NCI-H2196 treated with DMSO at 0.1 percent for 48 hours (cell line): ENCODE measurements around the gene RPS18.
A peak's percentile ranks its signal among the peaks of the same experiment; 100 is the strongest.

Experiments
- DNase-seq: peaks from one replicate; lab custom pipeline; 2025; ENCODE audit not compliant: unreplicated experiment; lab: John Stamatoyannopoulos, UW

RPS18 gene

GRCh38 chr6:33289784-33290315 is 18.0 kb downstream of the RPS18 start:
- no peak for DNase-seq

DNA sequence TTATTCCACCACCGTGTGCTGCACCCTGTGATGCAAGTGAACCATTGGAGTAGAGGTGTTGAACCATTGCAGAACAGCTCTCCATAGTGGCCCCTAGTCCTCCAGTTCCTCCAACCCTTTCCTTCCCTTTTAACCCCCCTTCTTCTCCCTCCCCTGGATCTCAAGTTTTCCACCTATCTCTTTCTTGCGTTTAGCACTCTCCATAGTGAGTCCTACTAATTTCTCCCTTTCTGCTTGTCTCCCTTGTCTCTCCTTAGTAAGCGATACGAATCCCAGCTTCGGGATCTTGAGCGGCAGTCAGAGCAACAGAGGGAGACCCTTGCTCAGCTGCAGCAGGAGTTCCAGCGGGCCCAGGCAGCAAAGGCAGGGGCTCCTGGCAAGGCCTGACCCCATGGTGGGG is 18.6 kb downstream of the RPS18 start:
- DNase-seq: no peak

DNA sequence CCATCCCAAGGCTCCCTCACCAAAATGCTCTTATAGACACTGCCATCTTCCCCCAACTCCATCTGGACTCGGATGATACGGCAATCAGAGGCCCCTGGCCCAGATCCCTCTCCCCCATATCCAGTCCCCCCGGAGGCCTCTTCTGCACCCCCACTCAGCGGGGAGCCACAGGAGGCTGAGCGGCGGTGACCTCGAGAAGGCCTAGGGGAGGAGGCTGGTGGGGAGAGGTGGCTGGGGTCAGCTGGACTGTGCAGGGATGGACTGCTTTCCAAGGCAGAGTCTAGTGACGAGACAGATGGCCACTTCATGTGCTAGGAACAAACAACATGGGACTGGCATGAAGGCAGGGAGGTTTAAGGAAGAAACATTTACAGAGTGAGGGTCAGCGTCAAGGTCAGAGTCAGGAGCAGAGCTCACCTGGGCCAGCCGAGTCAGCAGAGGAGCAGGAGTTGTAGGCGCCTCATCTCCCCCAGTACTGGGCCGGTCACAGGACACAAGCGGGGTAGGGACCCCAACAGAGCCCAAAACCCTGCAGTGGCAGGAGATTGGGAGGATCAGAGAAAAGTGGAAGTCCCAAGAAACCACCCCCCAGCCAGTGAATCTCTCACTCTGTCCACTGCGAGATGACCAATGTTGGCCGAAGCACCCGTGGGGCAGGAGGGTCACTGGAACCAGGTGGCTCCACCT is 21.3 kb downstream of the RPS18 start:
- no peak for DNase-seq

- DNase-seq: no peak
Observed at GRCh38 chr6:33294086-33294823, 22.4 kb downstream of the RPS18 start.

- DNase-seq: no peak
Observed at GRCh38 chr6:33295621-33296369, 23.9 kb downstream of the RPS18 start.

DNA sequence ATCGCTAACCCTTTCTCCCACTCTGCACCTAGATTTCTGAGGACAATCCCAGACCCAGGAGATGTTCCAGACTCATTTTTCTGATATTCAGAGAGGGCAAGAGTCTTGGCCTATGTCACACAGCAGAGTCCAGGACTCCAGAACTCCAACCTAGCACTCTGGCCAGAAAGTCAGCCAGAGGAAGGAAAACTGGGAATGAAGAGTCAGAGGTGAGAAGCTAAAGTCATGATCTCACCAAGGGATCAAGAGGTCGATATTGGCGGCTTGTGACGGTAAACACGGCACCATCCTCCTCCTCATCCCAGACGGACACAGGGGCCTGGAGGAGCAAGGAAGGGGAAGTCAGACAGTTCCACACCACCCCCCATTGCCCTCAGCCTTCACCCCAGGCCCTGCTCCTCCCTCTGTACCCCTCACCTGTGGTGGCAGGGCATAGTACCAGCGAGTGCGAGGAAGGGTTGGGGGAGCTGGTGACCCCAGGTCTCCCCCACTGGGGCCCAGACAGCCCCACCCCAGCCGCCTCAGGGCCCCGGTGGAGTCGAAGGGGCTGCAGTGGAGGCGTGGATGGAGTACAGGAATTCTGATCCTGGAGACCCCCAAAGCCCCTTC is 25.0 kb downstream of the RPS18 start:
- DNase-seq: no peak

DNA sequence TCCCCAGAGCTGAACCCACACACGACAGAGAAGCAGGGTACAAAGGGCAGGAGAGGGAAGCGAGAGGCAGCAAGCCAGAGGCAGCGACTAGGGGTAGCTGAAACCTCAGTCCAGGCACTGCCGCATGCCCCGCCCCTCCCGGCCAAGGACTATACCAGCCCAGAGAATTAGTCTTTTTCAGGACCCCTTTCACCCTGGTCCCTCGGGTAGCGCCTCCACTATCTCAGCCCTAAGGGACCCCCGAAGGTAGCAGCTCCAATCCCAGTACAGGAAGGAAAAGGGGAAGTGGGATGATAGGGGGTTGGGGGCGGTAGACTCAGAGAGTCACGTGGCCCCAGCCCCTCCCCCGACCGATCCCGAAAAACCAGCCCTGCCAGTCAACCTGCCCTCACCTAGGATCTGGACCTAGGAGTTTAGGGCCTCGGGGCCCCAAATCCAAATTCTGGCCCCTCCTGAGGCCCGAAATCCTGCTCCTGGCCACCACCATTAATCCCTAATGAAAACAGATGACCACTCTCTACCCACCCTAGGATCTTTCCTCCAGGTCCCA is 25.6 kb downstream of the RPS18 start:
- DNase-seq: no peak

DNA sequence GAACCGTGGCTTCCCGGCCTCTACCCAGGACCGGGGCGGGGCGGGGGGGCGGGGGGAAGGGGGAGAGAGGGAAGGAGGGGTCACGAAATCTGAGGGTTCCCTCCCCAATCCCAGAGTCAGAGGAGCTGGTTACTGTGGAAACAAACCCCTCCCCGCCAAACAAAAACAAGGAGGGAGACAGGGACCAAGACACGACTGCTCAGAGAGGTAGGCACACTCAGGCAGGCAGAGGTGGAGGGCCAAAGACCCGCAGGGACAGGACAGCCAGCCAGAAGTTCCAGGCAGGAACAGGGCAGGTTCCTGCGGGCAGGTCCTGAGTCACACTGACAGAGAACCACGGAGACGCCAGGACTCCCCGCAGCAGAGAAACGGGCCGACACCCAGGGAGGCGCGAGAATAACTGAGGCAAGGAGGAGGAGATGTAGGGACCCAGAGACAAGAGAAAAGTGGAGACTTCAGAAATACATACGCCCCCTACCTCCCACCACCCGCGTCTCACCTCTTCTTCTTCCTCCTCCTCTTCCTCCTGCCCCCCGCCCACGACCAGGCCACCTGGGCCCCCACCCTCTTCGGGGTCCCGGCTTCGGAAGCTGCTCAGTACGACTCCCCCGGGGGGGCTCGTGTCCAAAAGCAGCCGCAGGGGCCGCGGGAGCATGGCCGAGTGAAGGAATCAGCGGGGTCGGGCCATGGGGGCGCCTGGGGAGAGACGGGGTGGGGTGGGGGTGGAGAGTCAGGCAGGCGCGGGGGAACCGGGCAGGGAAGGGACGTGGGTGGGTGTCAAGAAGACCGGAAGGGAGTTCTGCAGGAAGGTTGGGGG is 26.3 kb downstream of the RPS18 start:
- peak; percentile 34 for DNase-seq

- DNase-seq: peak; percentile 46
Observed at GRCh38 chr6:33298773-33299236, 26.9 kb downstream of the RPS18 start, which contains the start of gene RGL2. TSS of gene RGL2 (minus strand) at chr6:33298942. CDS start at chr6:33298610, 332 bp downstream.

DNA sequence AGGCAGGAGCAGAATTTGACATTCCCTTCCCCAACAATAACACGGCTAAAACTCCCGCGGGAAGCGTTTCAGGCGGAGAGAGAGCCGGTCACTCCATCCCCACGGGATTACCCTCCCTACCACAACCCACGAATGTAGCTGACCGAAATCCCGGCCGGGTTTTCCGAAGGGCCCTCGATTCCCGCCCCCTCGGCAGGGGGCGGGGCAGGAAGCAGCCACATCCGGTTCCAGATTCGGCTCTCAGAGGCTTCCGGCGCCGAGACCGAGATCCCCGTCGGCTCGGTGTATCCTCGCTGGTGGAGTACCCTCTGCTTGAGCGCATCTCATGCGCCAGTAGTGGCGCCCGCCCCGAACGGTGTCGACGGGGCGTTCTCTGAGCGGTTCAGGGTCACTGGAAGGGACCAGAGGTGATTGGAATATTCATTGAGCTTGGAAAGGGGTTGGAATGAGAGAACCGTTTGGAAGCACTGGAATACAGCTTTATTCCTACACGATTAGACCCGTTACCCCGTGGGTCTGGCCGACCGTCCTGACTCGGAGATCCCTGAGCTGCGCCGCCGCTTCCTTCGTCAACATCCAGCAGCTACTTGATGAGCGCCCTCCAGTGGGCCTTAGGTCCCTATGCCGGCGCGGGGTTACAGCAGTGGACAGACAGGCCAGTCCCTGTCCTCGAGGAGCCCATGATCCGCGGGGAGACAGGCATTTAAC is 27.5 kb downstream of the RPS18 start:
- peak; percentile 73 for DNase-seq

- DNase-seq: no peak
Observed at GRCh38 chr6:33301877-33302276, 30.0 kb downstream of the RPS18 start.

GRCh38 chr6:33304216-33304615 is 32.3 kb downstream of the RPS18 start:
- DNase-seq: no peak

GRCh38 chr6:33305052-33305451 is 33.2 kb downstream of the RPS18 start:
- no peak for DNase-seq

GRCh38 chr6:33306356-33306755 is 34.5 kb downstream of the RPS18 start:
- no peak for DNase-seq

- DNase-seq: peak; percentile 77
Observed at GRCh38 chr6:33312361-33313104, 40.7 kb downstream of the RPS18 start.

DNA sequence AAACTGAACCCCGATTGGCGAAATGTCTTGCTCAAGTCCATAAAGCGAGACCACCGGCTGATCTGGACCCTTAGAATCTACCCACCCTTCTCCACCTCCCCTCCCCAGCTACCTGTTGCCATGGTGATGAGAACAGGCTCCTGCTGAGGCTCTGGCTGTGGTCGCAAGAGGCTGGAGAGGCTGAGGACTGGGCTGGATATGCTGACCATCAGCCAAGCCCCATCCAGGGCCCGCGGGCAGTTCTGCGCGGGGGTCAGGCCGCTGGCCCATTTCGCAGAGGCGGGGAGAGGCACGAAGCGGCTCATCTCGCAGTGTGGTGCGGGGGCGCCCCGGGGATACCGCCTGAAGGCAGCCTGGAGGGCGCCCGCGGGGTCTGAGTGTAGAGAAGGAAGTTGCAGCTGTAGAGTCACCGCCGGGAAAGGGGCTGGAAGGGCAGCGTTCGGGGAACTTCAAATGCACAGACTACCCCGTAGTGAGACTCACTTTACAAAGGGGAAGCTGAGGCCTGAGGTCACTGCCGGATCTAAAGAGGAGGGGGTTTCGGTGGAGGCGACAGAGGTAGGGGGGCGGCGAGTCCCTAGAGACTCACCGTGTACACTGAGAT is 41.3 kb downstream of the RPS18 start:
- DNase-seq: no peak

DNA sequence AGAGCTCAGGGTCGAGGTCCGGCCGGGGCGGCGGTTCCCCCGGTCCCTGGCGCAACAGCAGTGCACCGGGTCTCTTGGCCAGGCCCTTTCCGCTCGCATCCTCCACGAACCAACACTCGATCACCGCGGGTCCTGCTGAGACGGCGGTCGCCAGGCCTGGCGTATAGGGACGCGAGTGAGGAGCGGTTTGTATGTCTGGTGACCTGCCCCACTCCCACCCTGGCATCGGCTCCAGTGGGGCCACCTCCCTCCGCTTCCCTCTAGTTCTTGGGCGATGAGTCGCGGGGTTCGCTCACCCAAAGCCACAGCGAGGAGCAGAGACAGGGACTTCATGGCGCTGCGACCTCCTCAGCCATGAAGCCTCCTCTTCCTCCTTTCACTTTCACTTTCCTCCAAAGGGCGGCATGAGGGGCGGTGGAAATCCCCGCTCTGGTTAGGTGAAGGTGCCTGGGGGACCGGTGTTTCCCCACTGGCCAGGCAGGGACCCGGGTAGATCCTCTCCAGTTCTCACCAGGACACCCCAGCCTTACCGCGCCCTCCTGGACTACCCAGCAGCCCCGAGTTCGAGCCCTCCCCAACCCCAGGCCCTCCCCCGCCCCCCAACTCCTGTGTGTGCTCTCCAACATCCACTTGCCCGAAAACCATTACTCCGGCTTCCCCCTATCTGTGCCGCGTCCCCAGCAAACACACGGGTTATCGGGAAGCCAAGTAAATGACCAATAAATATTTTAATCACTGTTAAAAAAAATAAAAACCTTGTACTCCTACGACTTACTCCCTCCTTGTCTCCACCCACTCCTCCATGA is 42.0 kb downstream of the RPS18 start, which contains the start of gene TAPBP:
Gene TAPBP (minus strand): TSS at position 370 of the 806 bp plus-strand sequence. CDS start 37 bp downstream, at position 333.
- peak; percentile 38 for DNase-seq
